ENCODE measurements around the gene ADGRD1. TPM values are rescaled to one million over a fixed set of nuclear protein-coding genes. Genes with fewer than 3 reads are reported as not detected.
"Not testable (repeated sequence)": the region's sequence is repeated elsewhere in the genome, so short reads cannot be mapped to it uniquely, and the experiment has no call there.

Gene ADGRD1
- total RNA-seq, 1 donor from 2014 or later = 4.0 TPM

- no peak overlapping the region for H3K4me3 Mint-ChIP-seq (ENCODE audit: low read depth)
- H3K27ac Mint-ChIP-seq = no peak overlapping the region
- H3K9me3 Mint-ChIP-seq (ENCODE audit: low read depth) = peaks cover 6% of the 10 kb centered on the region
- H3K36me3 Mint-ChIP-seq (ENCODE audit: insufficient read depth) = no peaks in the 10 kb centered on the region
- H3K4me1 Mint-ChIP-seq (ENCODE audit: low read depth) = no peaks in the 10 kb centered on the region
- H3K27me3 Mint-ChIP-seq = peaks cover 23% of the 10 kb centered on the region
- DNase-seq (ENCODE audit: low spot score, unreplicated experiment) = no peak
- TF ChIP-seq CTCF (IDR thresholded peaks at IDR 0.05; ENCODE audit: unreplicated experiment) = no peak
Measured at GRCh38 chr12:130932061-130932930, 21.4 kb upstream of the ADGRD1 start.

- Mint-ChIP-seq H3K4me3 (ENCODE audit: low read depth) (no peak overlapping the region), H3K27me3 (peaks cover 20% of the 10 kb centered on the region), H3K36me3 (ENCODE audit: insufficient read depth) (no peaks in the 10 kb centered on the region), H3K9me3 (ENCODE audit: low read depth) (peaks cover 6% of the 10 kb centered on the region), H3K4me1 (ENCODE audit: low read depth) (no peaks in the 10 kb centered on the region), H3K27ac (no peak overlapping the region)
- no peak for TF ChIP-seq CTCF (IDR thresholded peaks at IDR 0.05; ENCODE audit: unreplicated experiment)
- DNase-seq (ENCODE audit: low spot score, unreplicated experiment) = no peak
Measured at GRCh38 chr12:130933269-130933995, 20.3 kb upstream of the ADGRD1 start.

- Mint-ChIP-seq H3K27ac (peak overlapping the region; percentile 22), H3K27me3 (peaks cover 12% of the 10 kb centered on the region), H3K4me3 (ENCODE audit: low read depth) (no peak overlapping the region), H3K36me3 (ENCODE audit: insufficient read depth) (peaks cover 2% of the 10 kb centered on the region), H3K9me3 (ENCODE audit: low read depth) (peaks cover 9% of the 10 kb centered on the region), H3K4me1 (ENCODE audit: low read depth) (no peaks in the 10 kb centered on the region)
- no peak for DNase-seq (ENCODE audit: low spot score, unreplicated experiment)
- no peak for TF ChIP-seq CTCF (IDR thresholded peaks at IDR 0.05; ENCODE audit: unreplicated experiment)
Measured at GRCh38 chr12:130934753-130935152, 19.0 kb upstream of the ADGRD1 start.

- Mint-ChIP-seq H3K27ac (no peak overlapping the region), H3K9me3 (ENCODE audit: low read depth) (peaks cover 12% of the 10 kb centered on the region), H3K4me1 (ENCODE audit: low read depth) (no peaks in the 10 kb centered on the region), H3K27me3 (peaks cover 14% of the 10 kb centered on the region), H3K4me3 (ENCODE audit: low read depth) (no peak overlapping the region), H3K36me3 (ENCODE audit: insufficient read depth) (peaks cover 2% of the 10 kb centered on the region)
- TF ChIP-seq CTCF (IDR thresholded peaks at IDR 0.05; ENCODE audit: unreplicated experiment) = no peak
- no peak for DNase-seq (ENCODE audit: low spot score, unreplicated experiment)
Measured at GRCh38 chr12:130936561-130936960, 17.1 kb upstream of the ADGRD1 start.

- no peak overlapping the region for H3K4me3 Mint-ChIP-seq (ENCODE audit: low read depth)
- TF ChIP-seq CTCF (IDR thresholded peaks at IDR 0.05; ENCODE audit: unreplicated experiment) = no peak
Measured at GRCh38 chr12:130937063-130937462, 16.6 kb upstream of the ADGRD1 start.

GRCh38 chr12:130937546-130937945 lies 16.2 kb upstream of the ADGRD1 start:
- not testable (repeated sequence) for H3K27ac Mint-ChIP-seq; H3K4me3 Mint-ChIP-seq (ENCODE audit: low read depth); H3K4me1 Mint-ChIP-seq (ENCODE audit: low read depth); H3K36me3 Mint-ChIP-seq (ENCODE audit: insufficient read depth); DNase-seq (ENCODE audit: low spot score, unreplicated experiment)
- Mint-ChIP-seq H3K27me3 (peaks cover 11% of the 10 kb centered on the region), H3K9me3 (ENCODE audit: low read depth) (peaks cover 12% of the 10 kb centered on the region)

More at GRCh38 chr12:130937063-130937462, 16.6 kb upstream of the ADGRD1 start:
- Mint-ChIP-seq H3K4me1 (ENCODE audit: low read depth) (no peaks in the 10 kb centered on the region), H3K36me3 (ENCODE audit: insufficient read depth) (peaks cover 2% of the 10 kb centered on the region), H3K27ac (no peak overlapping the region), H3K9me3 (ENCODE audit: low read depth) (peaks cover 12% of the 10 kb centered on the region), H3K27me3 (peaks cover 14% of the 10 kb centered on the region)
- DNase-seq (ENCODE audit: low spot score, unreplicated experiment) = no peak
